OCI-M1 (cell line): ENCODE results near the gene CISD3.

ENCODE experiments used
- DNase-seq: peaks from one replicate; lab custom pipeline; 2025; lab: John Stamatoyannopoulos, UW

Gene CISD3

DNA sequence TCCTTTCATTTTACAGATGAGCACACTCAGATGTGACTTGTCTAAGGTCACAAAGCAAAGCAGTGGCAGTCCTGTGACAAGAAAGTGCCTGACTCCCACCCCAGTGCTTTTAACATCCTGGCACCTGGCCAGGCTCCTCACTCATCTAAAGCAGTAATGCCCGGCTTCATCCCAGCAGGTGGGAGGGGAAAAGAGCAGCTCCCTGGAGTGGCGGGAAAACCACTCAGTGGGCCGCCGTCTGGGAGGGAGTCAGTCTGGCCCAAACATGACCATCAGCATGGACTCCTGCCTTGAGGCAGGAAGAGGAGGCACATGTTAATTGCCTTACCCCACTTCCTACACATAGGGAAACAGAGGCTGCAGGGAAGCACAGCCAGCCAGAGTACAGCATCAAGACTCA lies 15.4 kb downstream of the CISD3 start:
- no peak for DNase-seq

DNA sequence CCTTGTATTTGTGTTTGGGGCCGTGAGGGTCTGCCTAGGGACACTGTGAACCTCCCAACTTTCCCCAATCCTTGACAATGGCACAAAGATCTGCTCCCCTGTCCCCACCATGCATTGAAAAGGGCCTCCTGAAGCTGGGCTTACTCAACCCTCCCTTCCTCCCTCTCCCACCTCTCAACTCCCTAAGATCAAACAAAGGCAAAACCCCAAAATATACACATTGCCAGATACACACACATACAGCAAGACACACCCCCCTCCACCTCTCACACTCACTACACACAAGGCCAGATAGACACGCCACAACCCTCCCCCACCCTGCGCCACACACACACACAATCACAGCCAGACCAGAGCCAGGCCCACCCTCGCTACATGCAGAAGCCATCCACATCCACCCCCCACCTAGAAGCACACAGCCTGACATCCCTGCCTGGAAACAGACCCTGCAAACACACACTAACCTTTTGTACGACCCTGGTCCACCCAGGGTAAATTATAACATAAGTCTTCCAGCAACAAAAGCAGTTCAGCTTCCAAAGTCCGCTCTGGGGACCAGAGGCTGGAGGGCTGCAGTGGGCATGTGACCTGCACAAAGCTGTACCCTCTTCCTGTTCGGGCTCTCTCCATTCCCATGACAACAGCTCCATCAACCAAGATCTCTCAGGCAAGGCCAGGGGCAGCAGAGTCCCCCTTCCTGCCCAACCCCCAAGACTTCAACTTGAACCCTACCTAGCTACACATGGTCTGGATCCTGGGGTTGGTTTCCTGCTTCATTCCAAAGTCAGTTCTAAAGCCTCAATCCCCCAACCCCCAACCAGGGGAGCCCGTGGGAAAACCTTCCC lies 16.1 kb downstream of the CISD3 start:
- DNase-seq, result no peak

DNA sequence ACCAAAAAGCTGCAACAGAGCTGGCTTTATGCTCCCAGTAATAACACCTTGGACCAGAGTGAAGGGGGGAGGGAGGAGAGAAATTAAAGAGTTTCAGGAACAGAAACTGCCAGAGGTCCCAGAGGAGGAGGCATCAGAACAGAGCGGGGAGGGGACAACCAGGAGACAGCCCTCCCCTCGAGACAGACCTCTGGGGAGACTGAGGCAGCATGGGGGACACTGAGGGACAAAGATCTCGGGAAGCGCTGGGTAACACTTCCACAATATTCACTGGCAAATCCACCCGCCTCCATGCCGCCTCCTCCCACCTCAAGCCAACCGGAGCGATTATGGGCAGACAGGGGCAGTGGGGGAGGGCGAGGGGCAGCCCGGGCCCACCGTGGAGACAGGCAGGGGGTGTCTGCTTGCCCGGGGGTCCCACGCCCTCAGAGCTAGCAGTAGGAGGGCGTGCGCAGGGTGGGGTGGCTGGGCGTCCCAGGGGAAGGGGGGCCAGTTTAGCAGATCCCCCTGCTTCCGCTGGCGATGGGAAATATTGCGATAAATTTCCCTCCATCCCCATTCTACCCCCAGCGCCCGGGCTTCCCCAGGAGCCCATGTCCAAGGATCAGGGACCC lies 16.8 kb downstream of the CISD3 start:
- DNase-seq, result no peak

DNA sequence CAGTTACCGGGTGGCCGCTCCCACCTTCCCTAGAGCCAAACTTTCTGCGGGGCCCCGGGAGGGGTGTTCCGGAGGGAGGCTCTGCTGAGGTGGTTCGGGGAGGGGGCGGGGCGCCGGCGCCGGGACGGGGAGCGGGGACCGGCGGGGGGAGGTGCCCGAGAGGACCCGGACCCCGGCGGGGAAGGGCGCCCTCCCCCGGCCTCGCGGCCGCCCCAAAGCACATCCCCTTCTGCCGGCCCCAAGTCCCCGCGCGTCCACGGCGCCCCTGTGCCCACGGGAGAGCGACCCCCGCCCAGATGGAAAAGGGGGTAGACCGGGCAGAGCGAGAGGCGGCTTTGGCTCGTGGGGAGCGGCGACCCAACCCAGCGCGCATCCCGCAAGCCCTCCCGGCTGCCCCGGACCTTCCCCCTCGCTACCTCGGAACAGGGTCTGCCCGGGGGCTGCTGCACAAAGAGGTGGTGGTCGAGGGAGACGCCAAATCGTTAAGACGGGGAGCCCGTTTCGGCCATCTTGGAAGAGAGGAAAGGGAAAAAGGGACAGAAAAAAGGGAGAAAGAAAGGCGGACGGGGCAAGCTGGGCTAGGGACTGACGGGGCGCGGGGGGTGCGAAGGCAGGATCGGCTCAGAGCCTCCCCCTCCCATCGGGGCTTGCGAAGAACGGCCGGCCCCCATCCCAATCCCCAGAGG lies 17.5 kb downstream of the CISD3 start:
- peak; percentile 28 for DNase-seq

DNA sequence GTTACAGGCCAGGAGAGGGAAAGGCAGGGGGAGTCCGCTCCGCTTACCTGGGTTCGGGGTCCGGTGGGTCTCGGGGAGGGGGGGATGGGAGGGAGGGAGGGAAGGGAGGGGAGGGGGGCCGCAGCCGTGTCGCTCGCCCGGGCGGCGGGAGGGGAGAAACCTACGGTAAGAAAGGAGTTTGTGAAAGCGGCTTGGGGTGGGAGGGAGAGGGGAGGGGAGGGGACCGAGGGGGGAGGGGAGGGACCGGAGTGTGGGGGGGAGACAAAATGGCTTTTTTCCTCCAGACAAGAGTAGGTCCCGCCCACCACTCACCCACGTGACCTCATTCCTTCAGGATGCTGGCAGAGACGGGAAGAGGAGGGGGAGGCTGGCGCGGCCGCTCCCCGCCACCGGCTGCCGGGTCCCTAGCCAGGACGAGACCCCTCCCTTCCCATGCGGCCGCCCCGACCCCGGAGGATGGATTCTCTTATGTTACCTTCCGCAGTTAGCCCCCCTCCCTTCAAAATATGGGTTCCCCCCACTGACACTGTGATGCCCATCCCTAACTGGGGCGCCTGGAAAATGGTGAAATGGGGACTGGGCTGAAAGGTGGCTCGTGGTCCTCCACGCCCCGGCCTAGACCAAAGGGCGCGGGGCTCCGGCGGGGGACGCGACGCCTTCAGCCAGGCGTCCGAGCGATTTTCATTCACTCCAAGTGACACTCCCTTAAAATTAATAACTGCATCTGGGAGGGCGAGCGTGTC lies 18.2 kb downstream of the CISD3 start, which contains the start of gene PCGF2:
PCGF2 (minus strand) TSS at position 188 of the 743 bp plus-strand sequence. CDS start 7,934 bp downstream, outside the sequence.
- peak; percentile 75 for DNase-seq

DNA sequence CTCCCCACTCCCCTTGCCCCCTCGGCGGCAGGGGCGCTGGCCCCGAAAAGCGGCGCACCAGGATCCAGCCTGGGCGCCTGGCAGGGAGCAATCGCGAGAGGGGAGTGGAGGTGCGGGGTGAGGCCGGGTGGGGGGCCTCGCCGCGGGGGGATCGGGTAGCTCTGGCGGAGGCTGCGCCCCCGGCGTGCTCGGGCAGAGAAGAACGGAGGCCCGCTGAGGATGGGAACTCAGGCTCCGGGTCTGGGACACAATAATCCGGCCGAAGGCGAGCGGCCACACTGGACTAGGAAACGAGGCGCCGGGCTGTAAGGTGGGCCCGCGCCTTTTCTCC lies 18.7 kb downstream of the CISD3 start:
- DNase-seq, result no peak

DNA sequence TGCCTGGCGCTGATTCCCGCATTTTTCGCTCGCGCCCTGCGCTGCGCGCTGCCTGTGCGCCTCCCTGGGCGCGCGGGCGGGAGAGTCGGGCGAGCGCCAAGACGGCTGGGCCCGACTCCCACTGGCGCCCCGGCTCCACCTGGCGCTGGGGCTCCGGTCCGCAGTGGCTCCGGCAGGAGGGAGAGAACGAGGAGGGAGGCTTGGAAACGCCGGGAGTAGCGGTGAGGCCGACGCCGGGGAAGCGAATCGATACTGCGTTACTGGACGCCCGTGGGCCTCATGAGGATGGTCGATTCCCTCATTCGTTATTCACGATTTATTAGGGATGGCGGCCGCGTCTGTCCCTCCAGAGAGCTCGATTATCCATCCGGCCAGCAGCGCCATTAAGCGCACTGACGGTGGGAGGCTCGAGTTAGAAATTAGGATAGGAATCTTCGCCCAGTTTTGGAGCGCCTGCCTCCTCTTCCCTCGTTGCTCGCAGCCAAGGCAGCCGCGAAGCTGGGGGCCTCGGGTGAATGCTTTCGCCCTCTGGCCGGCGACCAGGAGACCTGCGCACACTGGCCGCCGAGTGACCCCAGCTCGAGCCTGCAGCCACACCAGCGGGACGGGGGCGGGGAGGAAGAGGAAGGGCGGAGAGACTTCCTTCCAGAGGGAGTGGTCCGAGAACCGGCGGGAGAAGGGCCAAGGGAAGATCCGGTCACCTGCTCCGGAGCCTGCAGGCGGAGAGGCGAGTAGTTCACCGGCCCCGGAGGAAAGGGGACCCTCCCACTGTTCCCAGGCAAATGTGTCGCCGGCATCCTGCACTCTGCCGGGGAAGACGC lies 19.3 kb downstream of the CISD3 start:
- DNase-seq, result peak; percentile 87

DNA sequence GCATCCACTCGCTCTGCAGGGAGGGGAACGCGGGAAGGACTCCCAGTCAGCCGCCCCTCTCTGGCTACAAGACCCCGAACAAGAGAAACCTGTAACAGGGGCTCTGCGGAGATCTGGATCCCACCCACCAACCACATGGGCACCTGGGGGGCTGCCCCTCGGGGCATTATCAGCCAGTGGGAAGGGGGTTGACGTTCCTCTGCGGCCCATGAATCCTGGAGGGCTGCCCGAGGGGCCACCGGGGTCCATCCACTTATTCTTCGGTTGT lies 19.8 kb downstream of the CISD3 start:
- DNase-seq, result no peak

DNA sequence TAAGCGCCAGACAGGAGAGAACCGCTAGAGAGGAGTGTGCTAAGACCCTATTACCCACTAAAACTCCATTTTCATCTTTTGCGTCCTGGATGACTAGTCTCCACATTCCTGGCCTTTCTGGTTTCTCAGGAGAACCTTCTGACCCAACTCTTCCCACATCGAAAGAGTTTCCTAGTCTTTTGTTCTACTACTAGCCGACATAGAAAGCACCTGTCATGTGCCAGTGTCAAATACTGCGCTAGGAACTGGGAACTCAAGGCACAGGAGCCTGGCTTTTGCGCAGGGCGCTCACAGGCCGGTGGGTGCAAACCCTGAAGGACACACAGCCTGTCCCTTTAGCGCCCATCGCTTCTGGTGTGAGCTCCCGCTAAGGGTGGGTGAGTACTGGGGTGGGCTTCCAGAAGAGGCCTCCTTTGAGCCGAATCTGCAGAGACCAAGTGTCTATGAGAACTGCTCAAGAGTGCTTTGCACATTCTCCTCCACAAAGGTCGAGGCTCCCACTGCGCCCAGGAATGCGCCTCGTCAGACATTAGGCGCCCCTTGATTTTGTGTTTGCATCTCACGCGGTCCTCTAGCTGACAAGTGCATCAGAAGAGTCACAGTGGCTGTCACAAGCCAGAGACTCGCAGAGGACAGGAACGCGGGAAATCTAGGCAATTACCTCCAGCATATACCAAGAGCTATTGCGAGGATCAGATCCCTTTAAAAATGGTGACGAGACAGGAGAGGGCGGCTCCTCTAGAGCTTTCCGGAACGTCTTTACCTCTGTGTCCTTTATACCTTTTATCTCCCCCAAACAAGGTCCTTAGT lies 20.4 kb downstream of the CISD3 start:
- peak; percentile 58 for DNase-seq

DNA sequence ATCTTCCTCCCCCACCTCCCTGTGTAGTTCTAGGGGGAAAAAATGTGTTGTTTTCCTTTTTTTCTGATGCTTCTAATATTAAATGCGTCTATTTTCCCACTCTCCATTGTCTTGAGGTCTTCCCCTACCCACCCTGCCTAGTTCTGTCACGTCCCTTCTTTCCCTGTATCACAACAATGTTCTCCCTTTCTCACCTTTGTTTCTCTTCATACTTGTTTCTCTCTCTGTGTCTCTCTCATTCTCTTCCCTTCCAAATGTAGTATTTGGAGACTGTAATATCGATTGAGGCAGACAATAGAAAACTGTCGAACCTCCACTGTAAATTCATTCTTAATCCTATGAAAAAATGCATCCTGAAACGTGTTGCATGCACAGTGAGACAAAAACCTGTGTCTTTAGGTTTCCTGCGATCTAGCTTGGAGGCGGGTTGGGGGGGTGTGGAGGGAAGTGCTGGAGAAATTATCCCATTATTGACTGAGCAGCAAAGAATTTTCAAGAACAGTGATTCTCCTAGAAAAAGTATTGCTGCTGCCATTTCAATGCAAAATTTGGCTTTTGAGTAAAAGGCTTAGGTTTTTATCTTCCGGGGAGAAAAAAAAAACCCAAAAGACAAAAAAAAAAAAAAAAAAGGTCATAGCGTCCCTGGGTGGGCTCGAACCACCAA lies 21.1 kb downstream of the CISD3 start:
- peak; percentile 81 for DNase-seq

DNA sequence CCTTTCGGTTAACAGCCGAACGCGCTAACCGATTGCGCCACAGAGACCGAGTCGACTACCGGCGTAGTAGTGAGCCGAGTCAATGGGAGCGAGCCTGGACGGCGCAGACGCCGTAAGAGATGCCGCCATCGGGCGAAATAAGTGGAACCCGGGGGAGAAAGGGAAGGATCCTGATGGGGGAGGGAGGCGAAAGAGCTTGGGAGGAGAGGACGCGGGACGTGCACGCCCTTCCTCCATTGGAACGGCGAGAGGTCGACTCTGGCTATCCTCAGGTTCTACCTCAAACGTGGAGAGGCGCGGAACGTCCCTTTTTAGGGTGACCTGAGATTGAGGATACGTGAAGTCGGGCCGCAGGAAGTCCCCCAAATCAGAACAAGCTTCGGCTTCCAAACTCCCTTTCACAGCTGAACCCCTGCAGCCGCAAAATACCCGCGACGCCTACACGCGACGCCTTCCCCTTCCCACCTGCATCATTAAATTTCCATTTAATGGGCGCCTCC lies 21.7 kb downstream of the CISD3 start:
- DNase-seq, result peak; percentile 93

DNA sequence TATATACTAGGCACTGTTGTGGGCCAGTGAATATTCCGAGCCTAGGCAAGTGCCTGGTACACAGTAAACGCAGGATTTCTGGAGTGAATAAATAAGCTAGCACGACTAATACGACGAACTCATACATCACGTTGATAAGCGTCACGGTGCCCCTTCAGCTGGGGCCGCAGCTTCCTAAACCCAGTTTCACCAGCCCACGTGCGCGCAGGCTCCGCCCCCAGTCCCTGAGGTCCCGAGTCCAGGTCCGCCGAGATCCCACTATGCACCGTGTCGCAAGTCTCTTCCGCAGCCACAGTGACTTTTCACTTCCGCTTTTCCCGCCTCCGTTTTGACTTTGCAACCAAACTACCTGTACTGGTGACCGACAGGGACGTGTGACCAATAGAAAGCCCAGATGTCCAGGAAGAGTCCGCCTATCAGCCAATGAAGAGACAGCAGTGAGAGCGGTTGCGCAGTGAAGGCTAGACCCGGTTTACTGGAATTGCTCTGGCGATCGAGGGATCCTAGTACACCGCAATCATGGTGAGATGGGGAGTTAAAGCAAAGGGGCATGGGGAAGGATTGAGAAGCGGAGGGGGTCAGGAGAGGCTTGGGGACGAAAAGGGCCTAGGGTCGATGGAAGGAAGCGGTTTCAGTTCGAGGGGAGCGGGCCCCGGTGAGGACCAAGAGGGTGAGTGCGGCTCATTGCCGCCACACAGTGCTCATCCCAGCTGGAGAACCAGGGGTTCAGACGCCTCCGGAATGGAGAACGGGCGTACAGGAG lies 22.3 kb downstream of the CISD3 start, which contains the start of gene PSMB3:
PSMB3 (plus strand) TSS at position 434 of the 763 bp plus-strand sequence; CDS start at position 520, 86 bp downstream.
- peak; percentile 99 for DNase-seq

DNA sequence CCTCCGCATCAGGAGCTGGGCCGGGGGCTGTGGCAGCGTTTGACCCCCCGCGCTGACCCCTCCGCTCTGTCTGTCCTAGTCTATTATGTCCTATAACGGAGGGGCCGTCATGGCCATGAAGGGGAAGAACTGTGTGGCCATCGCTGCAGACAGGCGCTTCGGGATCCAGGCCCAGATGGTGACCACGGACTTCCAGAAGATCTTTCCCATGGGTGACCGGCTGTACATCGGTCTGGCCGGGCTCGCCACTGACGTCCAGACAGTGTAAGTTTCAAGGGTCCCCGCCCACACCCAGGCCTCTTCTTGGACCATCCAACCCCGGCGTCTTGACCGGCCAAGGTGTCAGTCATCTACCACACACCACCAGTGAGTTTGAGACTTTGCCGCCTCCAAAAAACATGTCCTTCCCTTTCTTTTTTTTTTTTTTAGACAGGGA lies 22.9 kb downstream of the CISD3 start:
- peak; percentile 27 for DNase-seq

DNA sequence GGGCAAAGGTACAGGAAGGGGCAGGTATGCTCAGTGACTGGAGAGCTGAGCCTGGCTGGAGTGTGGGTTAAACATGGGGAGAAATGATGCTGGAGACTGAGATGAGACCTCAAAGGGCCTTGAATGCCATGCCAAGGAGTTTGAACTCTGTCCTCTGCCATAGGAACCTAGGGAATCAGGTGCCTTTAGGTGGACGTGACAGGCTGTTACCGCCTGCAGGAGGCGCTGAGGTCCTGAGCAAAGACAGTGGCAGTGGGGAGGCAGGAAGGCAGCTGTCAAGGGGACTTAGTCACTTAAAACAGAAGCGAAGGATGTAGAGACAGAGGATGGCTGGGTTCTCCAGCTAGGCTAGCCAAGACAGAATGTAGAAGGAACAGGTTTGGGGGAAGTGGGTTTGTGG lies 31.5 kb downstream of the CISD3 start:
- DNase-seq, result peak; percentile 24

DNA sequence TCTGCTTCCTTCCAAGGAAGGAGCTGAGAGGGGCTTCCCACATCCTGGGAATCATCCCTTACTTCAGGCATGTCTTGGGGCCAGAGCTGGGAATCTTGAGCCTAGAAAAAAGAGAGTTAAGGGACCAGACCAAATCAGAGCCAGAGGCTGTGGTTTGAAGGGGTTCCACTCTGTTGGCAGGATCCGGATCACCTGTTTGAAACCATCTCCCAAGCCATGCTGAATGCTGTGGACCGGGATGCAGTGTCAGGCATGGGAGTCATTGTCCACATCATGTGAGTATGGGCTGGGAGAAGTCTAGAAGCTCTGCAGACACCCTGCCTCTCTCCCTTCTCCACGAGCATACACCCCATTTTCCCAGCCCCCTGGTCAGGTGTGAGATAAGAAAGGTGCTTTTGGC lies 32.1 kb downstream of the CISD3 start:
- DNase-seq, result no peak

DNA sequence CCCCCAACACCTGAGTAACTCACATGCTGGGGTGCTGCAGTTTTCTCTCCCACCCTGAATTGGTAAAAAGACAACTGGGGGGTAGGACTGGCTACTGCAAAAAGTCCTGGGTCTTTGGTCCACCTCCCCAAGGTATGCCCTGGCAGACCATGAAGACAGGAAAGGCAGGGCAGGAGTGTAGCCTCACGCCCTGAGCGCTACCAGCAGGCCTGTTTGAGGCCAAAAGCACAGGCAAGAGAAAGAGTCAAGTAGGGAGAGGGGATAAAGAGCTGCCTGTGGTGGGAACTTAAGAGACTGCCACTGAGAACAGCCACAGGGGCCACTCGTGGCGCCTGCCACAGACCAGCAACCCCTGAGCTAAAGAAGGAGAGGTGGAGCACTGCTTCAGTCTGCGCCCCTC lies 36.2 kb downstream of the CISD3 start:
- no peak for DNase-seq

DNA sequence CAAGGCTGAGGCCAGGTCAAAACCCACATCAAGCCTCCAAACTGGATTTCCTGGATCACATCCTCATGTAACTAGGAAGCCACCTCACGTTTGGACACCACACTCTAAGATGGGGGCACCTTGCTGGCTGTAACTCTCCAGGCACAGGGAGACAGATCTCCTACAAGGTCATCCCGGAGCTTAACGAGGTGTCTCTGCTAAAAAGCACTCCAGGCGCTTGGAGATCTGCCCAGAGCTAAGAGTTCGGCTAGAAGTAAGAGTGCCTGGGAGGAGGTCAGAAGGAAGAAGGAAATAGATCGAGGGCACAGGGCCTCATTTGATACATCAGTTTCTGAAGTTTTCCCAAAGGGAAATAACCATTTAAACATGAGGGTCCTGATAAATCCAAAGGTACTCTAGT lies 38.3 kb downstream of the CISD3 start:
- DNase-seq, result no peak

DNA sequence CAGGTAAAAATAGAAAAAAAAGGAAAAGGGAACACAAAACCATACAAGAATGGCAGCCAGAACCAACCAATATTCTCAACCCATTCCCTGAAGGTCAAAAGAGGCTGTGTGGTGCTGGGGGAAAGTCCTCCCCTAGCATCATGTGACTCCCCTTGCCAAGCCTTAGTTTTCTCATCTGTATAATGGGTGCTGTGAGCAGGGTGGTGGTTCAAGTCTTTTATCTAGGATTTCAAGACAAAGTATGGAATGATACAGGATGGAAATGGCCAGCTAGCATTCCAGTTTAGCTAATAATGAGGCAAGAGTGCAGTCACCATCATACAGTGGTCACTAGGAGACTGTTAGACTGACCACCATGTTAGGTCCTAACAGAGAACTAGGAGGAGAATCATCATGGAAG lies 43.1 kb downstream of the CISD3 start:
- DNase-seq, result no peak

DNA sequence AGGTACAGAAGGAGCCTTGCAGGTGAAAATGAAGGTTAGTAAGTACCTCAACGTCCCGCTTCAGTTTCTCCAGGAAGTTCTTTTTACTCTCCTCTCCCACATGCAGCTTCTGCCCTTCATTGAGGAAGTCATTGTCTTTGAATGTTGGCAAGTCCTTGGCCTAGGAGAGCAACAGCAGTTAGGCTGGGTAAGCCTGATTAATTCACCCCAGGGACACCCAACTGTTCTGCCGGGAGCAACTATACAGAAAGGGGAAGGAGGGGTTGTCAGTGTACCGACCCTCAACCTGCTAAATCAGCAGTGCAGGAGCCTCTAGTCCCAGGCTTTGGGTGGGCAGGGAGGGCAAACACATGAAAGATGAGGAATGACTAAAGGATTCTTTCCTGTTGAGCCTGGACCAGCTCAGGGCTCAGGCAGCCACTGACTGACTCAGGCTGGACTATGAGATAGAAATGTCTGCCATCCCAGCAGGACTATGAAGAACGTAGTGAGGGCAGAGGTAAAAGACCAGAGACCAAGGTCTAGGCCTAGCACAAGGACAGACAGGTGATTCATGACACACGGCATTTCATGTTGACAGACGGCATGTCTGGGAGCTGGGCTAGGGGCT lies 47.6 kb downstream of the CISD3 start:
- DNase-seq, result no peak
